Measurements from ENCODE around the gene PCYOX1L. TPM values are rescaled to one million over a fixed set of nuclear protein-coding genes. Genes with fewer than 3 reads are reported as not detected.

The PCYOX1L gene
- total and polyA plus RNA-seq, 2 of the 8 experiments (the other 6 are each of a cell fraction or from before 2014, with no cell fraction given), result 6.8 to 17.2 TPM

- H3K4me2 ChIP-seq (ENCODE audit: insufficient read depth in 1 of 2, low read depth in 2 of 2, low read length in 2 of 2), result no peak overlapping the region
- H2BK12ac ChIP-seq (ENCODE audit: low read depth, low read length), result no peak overlapping the region
- no peak overlapping the region; the same call in 1 of the 2 replicates for H3K27ac ChIP-seq (ENCODE audit: low read depth, low read length)
- no peaks in the 10 kb centered on the region for H3K27me3 ChIP-seq (replicated peaks in 1 of 4; ENCODE audit: control insufficient read depth in 3 of 4, extremely low read depth in 1 of 4, insufficient read depth in 3 of 4, low read length in 3 of 4)
- H4K5ac ChIP-seq (ENCODE audit: insufficient read length, low read depth, low read length), result no peak overlapping the region
- DNase-seq (ENCODE audit: low read depth in 1 of 2, low spot score in 2 of 2), result no peak
- no peak overlapping the region for H4K8ac ChIP-seq (ENCODE audit: extremely low read depth, insufficient read depth, low read length)
- no peak overlapping the region for H3K4me3 ChIP-seq (ENCODE audit: extremely low read depth in 1 of 4, insufficient read depth in 2 of 4, low read depth in 3 of 4, low read length in 4 of 4)
- no peaks in the 10 kb centered on the region for H3K79me2 ChIP-seq (ENCODE audit: control insufficient read depth in 1 of 2, insufficient read depth in 2 of 2, low read length in 2 of 2)
- H2AK5ac ChIP-seq (ENCODE audit: low read depth, low read length), result no peak overlapping the region; the same call in 1 of the 2 replicates
- no peak overlapping the region for H3K23ac ChIP-seq (ENCODE audit: insufficient read length)
- FAIRE-seq, result no peak
- H3K23me2 ChIP-seq (ENCODE audit: low read depth, low read length), result no peaks in the 10 kb centered on the region
- no peak overlapping the region for H3K4ac ChIP-seq (replicated peaks; ENCODE audit: insufficient read length, low read depth, low read length)
- ChIA-PET CTCF (ENCODE audit: partially characterized antibody) (interaction anchor here (1.0 to 46.1 kb wide), 6 partner anchors 9 to 80 kb away, joined by 3 to 1310 read pairs (median 4); no protein-coding TSS in a partner anchor), POLR2A (ENCODE audit: partially characterized antibody) (interaction anchor here (0.6 kb wide), 1 partner anchor 40 kb away, joined by 3 read pairs; no protein-coding TSS in a partner anchor)
- 75% methylated on average over 4 of the region's 5 CpGs; no CpG with 5 or more reads in 1 of the 2 experiments for WGBS, 2 experiments (ENCODE audit: extremely low coverage in 1 of 2, insufficient coverage in 1 of 2, insufficient read length in 1 of 2, insufficient replicate concordance in 2 of 2, low coverage in 1 of 2, low lambda C conversion rate in 2 of 2, missing lambda C conversion rate in 1 of 2)
- H2BK20ac ChIP-seq (ENCODE audit: low read length), result no peak overlapping the region
- H2BK120ac ChIP-seq (replicated peaks; ENCODE audit: low read depth, low read length), result no peak overlapping the region
- H3K14ac ChIP-seq (ENCODE audit: insufficient read length), result no peak overlapping the region
- no peak overlapping the region for H3K9ac ChIP-seq (replicated peaks in 1 of 4; ENCODE audit: extremely low read depth in 1 of 4, low read depth in 3 of 4, low read length in 3 of 4)
- H2BK15ac ChIP-seq (ENCODE audit: low read length), result no peak overlapping the region
- no peak overlapping the region; the same call in 1 of the 2 replicates for H3K18ac ChIP-seq (ENCODE audit: extremely low read depth, low read length)
- no peak overlapping the region for H2AFZ ChIP-seq (ENCODE audit: low read length)
- no peak overlapping the region for H4K91ac ChIP-seq (replicated peaks; ENCODE audit: insufficient read length, low read length)
- H4K20me1 ChIP-seq (replicated peaks in 1 of 2; ENCODE audit: control insufficient read depth in 1 of 2, insufficient read depth in 2 of 2, low read length in 2 of 2), result no peaks in the 10 kb centered on the region
- H3K36me3 ChIP-seq (ENCODE audit: control insufficient read depth in 2 of 4, insufficient read depth in 4 of 4, low read length in 3 of 4), result no peaks in the 10 kb centered on the region
- H3K4me1 ChIP-seq (replicated peaks in 1 of 4; ENCODE audit: control insufficient read depth in 3 of 4, insufficient read depth in 4 of 4, low read length in 3 of 4), result no peaks in the 10 kb centered on the region; a peak in 4 of 7 replicates
- no peak overlapping the region for H2BK5ac ChIP-seq (ENCODE audit: low read depth, low read length)
- H3K79me1 ChIP-seq (ENCODE audit: low read depth, low read length), result no peaks in the 10 kb centered on the region
- no peak overlapping the region for H3K56ac ChIP-seq (replicated peaks; ENCODE audit: insufficient read length, low read depth, low read length)
- no peaks in the 10 kb centered on the region for H3K9me3 ChIP-seq (ENCODE audit: insufficient read depth in 2 of 2, low read depth in 1 of 2, low read length in 1 of 2)
- no peak for TF ChIP-seq SAP30 (IDR thresholded peaks at IDR 0.05; ENCODE audit: insufficient read depth, insufficient replicate concordance, low read length)
- TF ChIP-seq TBP (IDR thresholded peaks at IDR 0.05; ENCODE audit: low read depth, low read length), result no peak
- no peak for TF ChIP-seq MAFK (IDR thresholded peaks at IDR 0.05; ENCODE audit: low read depth, low read length)
- no peak for TF ChIP-seq SP2 (IDR thresholded peaks at IDR 0.05; ENCODE audit: low read length)
- TF ChIP-seq RAD21 (IDR thresholded peaks at IDR 0.05 in 1 of 2, conservative IDR thresholded peaks at IDR 0.05 in 1 of 2; ENCODE audit: low read depth in 2 of 2, low read length in 2 of 2), result no peak
- no peak for TF ChIP-seq TEAD4 (IDR thresholded peaks at IDR 0.05; ENCODE audit: low read depth, low read length)
- TF ChIP-seq CBX8 (IDR thresholded peaks at IDR 0.05; ENCODE audit: borderline replicate concordance, low read depth, low read length), result no peak
- TF ChIP-seq USF2 (IDR thresholded peaks at IDR 0.05; ENCODE audit: low read length), result no peak
- no peak for TF ChIP-seq CEBPB (IDR thresholded peaks at IDR 0.05; ENCODE audit: low read depth, low read length)
- no peak for TF ChIP-seq RXRA (IDR thresholded peaks at IDR 0.05; ENCODE audit: insufficient read depth, low read depth, low read length)
- TF ChIP-seq SUZ12 (IDR thresholded peaks at IDR 0.05; ENCODE audit: low read length), result no peak
- TF ChIP-seq JUND (IDR thresholded peaks at IDR 0.05; ENCODE audit: low read length), result no peak
- no peak for TF ChIP-seq BACH1 (IDR thresholded peaks at IDR 0.05; ENCODE audit: low read length)
Observed at GRCh38 chr5:149378241-149378820, 20.5 kb downstream of the PCYOX1L start.
